ENCODE results near the gene REV3L. TPM values are rescaled to one million over a fixed set of nuclear protein-coding genes. Genes with fewer than 3 reads are reported as not detected.
"Not testable (repeated sequence)": the region's sequence is repeated elsewhere in the genome, so short reads cannot be mapped to it uniquely, and the experiment has no call there.

REV3L gene
- total and polyA plus RNA-seq, 2 donors (not counting 3 experiments of a cell fraction or from before 2014, with no cell fraction given), result 6.0 to 22.7 TPM

- dilution Hi-C loops (cut with MboI; ENCODE audit: extremely low pct_ligation_motif_present, low sequenced_read_pairs), result no loop called here
- TF ChIP-seq MAX (IDR thresholded peaks at IDR 0.05; ENCODE audit: insufficient read depth, insufficient read length) (no peak), POLR2A (IDR thresholded peaks at IDR 0.05; ENCODE audit: low read depth, low read length) (no peak), EZH2 (IDR thresholded peaks at IDR 0.05; ENCODE audit: borderline replicate concordance, low read depth, low read length, severe bottlenecking) (no peak)
- Histone ChIP-seq H3K4me2 (ENCODE audit: insufficient read depth, low read length) (no peak overlapping the region), H3K9me3 (replicated peaks; ENCODE audit: control insufficient read depth, insufficient read depth, low read length) (no peaks in the 10 kb centered on the region), H3K9ac (replicated peaks; ENCODE audit: extremely low read depth, insufficient read depth, low read length) (no peak overlapping the region), H3K79me2 (ENCODE audit: control insufficient read depth, insufficient read depth, low read length) (no peaks in the 10 kb centered on the region), H2AFZ (ENCODE audit: low read depth, low read length) (no peak overlapping the region), H4K20me1 (replicated peaks; ENCODE audit: control insufficient read depth, extremely low read depth, insufficient read depth, low read length) (no peaks in the 10 kb centered on the region), H3K36me3 (ENCODE audit: control insufficient read depth in 2 of 2, extremely low read depth in 1 of 2, insufficient read depth in 2 of 2, low read length in 2 of 2) (no peaks in the 10 kb centered on the region), H3K27me3 (ENCODE audit: control insufficient read depth in 2 of 2, insufficient read depth in 2 of 2, low read length in 2 of 2) (no peaks in the 10 kb centered on the region), H3K27ac (ENCODE audit: insufficient read depth, low read depth, low read length) (no peak overlapping the region), H3K4me1 (ENCODE audit: control insufficient read depth, extremely low read depth, insufficient read depth, low read length) (no peaks in the 10 kb centered on the region), H3K9me1 (replicated peaks; ENCODE audit: control insufficient read depth, extremely low read depth, insufficient read depth, low read length) (no peaks in the 10 kb centered on the region), H3K4me3 (replicated peaks in 1 of 3; ENCODE audit: insufficient read depth in 1 of 3, low read depth in 1 of 3, low read length in 3 of 3) (no peak overlapping the region)
- DNase-seq (ENCODE audit: low read depth, low spot score) (no peak), FAIRE-seq (no peak)
- intact Hi-C loops (cut with micrococcal nuclease), result loop anchor here (5.0 kb wide), 1 partner anchor 180 kb away; the partner anchor contains the start of gene REV3L
- ChIA-PET POLR2A (no interaction called here), CTCF (interaction anchor here (1.1 to 1.9 kb wide), 4 partner anchors 9 to 177 kb away, joined by 4 to 5 read pairs (median 4); a partner anchor contains a TSS)
- no TSS peak for BruUV-seq (replicated peaks)
Measured at GRCh38 chr6:111301946-111302345, 181.1 kb downstream of the REV3L start.

- H3K36me3 ChIP-seq (ENCODE audit: control insufficient read depth in 2 of 2, extremely low read depth in 1 of 2, insufficient read depth in 2 of 2, low read length in 2 of 2); H2AFZ ChIP-seq (ENCODE audit: low read depth, low read length); H3K9me1 ChIP-seq (replicated peaks; ENCODE audit: control insufficient read depth, extremely low read depth, insufficient read depth, low read length); H3K27ac ChIP-seq (ENCODE audit: insufficient read depth, low read depth, low read length); H3K79me2 ChIP-seq (ENCODE audit: control insufficient read depth, insufficient read depth, low read length); BruUV-seq (replicated peaks); DNase-seq (ENCODE audit: low read depth, low spot score); dilution Hi-C loops (cut with MboI; ENCODE audit: extremely low pct_ligation_motif_present, low sequenced_read_pairs); H3K4me3 ChIP-seq (replicated peaks in 1 of 3; ENCODE audit: insufficient read depth in 1 of 3, low read depth in 1 of 3, low read length in 3 of 3); H3K4me2 ChIP-seq (ENCODE audit: insufficient read depth, low read length); POLR2A ChIA-PET; H3K9me3 ChIP-seq (replicated peaks; ENCODE audit: control insufficient read depth, insufficient read depth, low read length); H3K9ac ChIP-seq (replicated peaks; ENCODE audit: extremely low read depth, insufficient read depth, low read length); H3K27me3 ChIP-seq (ENCODE audit: control insufficient read depth in 2 of 2, insufficient read depth in 2 of 2, low read length in 2 of 2); FAIRE-seq; H4K20me1 ChIP-seq (replicated peaks; ENCODE audit: control insufficient read depth, extremely low read depth, insufficient read depth, low read length); H3K4me1 ChIP-seq (ENCODE audit: control insufficient read depth, extremely low read depth, insufficient read depth, low read length): not testable (repeated sequence)
- intact Hi-C loops (cut with micrococcal nuclease), result loop anchor here (5.0 kb wide), 1 partner anchor 181 kb away; the partner anchor contains the start of gene REV3L
- CTCF ChIA-PET, result interaction anchor here (1.1 to 1.9 kb wide), 4 partner anchors 8 to 177 kb away, joined by 4 to 5 read pairs (median 4); a partner anchor contains a TSS
Measured at GRCh38 chr6:111300938-111301800, 181.8 kb downstream of the REV3L start.

All from endothelial cell of umbilical vein (primary cell).